GM12878 (cell line): ENCODE data around the gene PRAF2.

Source experiments
- BHLHE40 ChIP-seq, 2 experiments: fragments of 450-650 bp in 1 of 2; IDR thresholded peaks; 2 replicates each; pipeline ENCODE4 v1.6.1; 2011 to 2017; ENCODE audit warnings: low read depth in 2 of 2, borderline replicate concordance in 1 of 2, improper control_type of control experiment in 1 of 2, low read length in 1 of 2, mild to moderate bottlenecking in 1 of 2
- EGR1 ChIP-seq, 2 experiments: IDR thresholded peaks; 1 replicate in 1 of 2; 2 replicates in 1 of 2; pipeline ENCODE4 v1.6.1; 2011 to 2012; ENCODE audit warnings: low read depth in 2 of 2, low read length in 2 of 2, borderline replicate concordance in 1 of 2, mild to moderate bottlenecking in 1 of 2, moderate library complexity in 1 of 2
- GABPA ChIP-seq: IDR thresholded peaks from 2 replicates; pipeline ENCODE4 v1.6.1; 2014; ENCODE audit warnings: antibody characterized with exemption, low read depth, mild to moderate bottlenecking, inconsistent platforms
- JUND ChIP-seq: IDR thresholded peaks from 2 replicates; pipeline ENCODE4 v1.6.1; 2012; ENCODE audit warnings: low read depth, mild to moderate bottlenecking, low read length, improper control_type of control experiment, moderate library complexity
- POLR2A ChIP-seq: IDR thresholded peaks from 2 replicates; pipeline ENCODE4 v1.6.1; 2011; ENCODE audit warnings: low read depth, mild to moderate bottlenecking, low read length
- RAD21 ChIP-seq: IDR thresholded peaks from 2 replicates; pipeline ENCODE4 v1.6.1; 2011; ENCODE audit warnings: mild to moderate bottlenecking, low read depth, low read length, moderate library complexity; ENCODE audit not compliant: insufficient read depth
- SPI1 ChIP-seq: IDR thresholded peaks from 2 replicates; pipeline ENCODE4 v1.6.1; 2011; ENCODE audit warnings: low read depth, mild to moderate bottlenecking, low read length, moderate library complexity, borderline replicate concordance; ENCODE audit not compliant: insufficient read depth
- ZNF24 ChIP-seq: fragments of 450-650 bp; IDR thresholded peaks from 2 replicates; pipeline ENCODE4 v1.6.1; 2017; ENCODE audit warnings: antibody characterized with exemption, mild to moderate bottlenecking
- TF ChIP-seq, protein P1 (sequence below), 3 experiments: IDR thresholded peaks in 2 of 3; conservative IDR thresholded peaks in 1 of 3; 2 replicates each; pipeline ENCODE4 v1.5.1; 2011; ENCODE audit warnings: low read depth in 3 of 3, low read length in 3 of 3, mild to moderate bottlenecking in 3 of 3, control low read depth in 2 of 3, moderate library complexity in 2 of 3, inconsistent platforms in 1 of 3, mixed read lengths in 1 of 3; ENCODE audit not compliant: control insufficient read depth in 2 of 3, insufficient read depth in 1 of 3; ENCODE audit errors: extremely low read depth in 1 of 3

DNA sequence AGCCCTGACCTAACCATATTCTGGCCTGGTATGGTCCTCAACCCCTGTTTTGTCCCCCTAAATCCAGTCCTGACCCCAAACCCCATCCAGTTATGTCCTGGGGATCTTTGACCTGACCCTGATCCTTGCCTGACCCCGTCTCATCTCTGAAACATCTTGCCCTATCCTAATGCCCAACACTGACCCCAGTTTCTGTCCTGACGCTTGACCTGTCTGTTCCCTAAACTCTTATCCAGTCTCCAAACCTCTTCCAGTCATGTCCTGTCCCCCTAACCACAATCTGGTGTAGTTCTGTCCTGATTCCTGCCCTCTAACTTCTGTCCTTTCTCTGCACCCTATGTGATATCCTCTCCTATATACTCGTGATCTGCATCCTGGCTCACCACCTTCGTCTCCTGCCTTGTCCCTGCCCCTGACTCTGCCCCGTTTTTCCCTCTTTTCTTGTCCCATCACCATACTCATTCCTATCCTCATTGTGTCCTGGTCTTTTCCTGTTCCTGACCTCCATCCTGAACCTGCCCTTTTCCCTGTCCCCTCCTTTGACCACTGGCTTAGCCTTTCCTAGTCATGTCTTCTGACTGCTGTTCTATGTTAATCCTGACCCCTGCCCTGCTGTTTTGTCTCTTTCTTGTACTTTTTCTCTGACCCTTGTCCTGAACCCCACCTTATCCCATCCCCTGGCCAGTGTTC, 19.6 kb downstream of the PRAF2 start:
- TF ChIP-seq GABPA (no peak), ZNF24 (no peak), SPI1 (no peak), RAD21 (no peak), BHLHE40 (IDR thresholded peaks at IDR 0.05; ENCODE audit: borderline replicate concordance in 1 of 2, low read depth in 2 of 2, low read length in 1 of 2) (no peak), POLR2A (no peak), JUND (no peak), EGR1 (IDR thresholded peaks at IDR 0.05; ENCODE audit: borderline replicate concordance in 1 of 2, low read depth in 2 of 2, low read length in 2 of 2) (no peak)
- TF ChIP-seq, protein P1, sequence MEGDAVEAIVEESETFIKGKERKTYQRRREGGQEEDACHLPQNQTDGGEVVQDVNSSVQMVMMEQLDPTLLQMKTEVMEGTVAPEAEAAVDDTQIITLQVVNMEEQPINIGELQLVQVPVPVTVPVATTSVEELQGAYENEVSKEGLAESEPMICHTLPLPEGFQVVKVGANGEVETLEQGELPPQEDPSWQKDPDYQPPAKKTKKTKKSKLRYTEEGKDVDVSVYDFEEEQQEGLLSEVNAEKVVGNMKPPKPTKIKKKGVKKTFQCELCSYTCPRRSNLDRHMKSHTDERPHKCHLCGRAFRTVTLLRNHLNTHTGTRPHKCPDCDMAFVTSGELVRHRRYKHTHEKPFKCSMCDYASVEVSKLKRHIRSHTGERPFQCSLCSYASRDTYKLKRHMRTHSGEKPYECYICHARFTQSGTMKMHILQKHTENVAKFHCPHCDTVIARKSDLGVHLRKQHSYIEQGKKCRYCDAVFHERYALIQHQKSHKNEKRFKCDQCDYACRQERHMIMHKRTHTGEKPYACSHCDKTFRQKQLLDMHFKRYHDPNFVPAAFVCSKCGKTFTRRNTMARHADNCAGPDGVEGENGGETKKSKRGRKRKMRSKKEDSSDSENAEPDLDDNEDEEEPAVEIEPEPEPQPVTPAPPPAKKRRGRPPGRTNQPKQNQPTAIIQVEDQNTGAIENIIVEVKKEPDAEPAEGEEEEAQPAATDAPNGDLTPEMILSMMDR (IDR thresholded peaks at IDR 0.05 in 2 of 3, conservative IDR thresholded peaks at IDR 0.05 in 1 of 3; ENCODE audit: control insufficient read depth in 2 of 3, extremely low read depth in 1 of 3, insufficient read depth in 1 of 3, low read depth in 3 of 3, low read length in 3 of 3) = no peak
